ENCODE data around the gene NKIRAS2.

Gene NKIRAS2

GRCh38 chr17:41973408-41973811 is 46.5 kb upstream of the NKIRAS2 start:
- intact Hi-C loops (cut with DNase I; ENCODE audit: low total_unique reads) = no loop called here
- DNase-seq = peak in 1 of 2 donors; percentile 58
- no peaks in the 10 kb centered on the region for H3K27me3 ChIP-seq
- TF ChIP-seq, protein P1, sequence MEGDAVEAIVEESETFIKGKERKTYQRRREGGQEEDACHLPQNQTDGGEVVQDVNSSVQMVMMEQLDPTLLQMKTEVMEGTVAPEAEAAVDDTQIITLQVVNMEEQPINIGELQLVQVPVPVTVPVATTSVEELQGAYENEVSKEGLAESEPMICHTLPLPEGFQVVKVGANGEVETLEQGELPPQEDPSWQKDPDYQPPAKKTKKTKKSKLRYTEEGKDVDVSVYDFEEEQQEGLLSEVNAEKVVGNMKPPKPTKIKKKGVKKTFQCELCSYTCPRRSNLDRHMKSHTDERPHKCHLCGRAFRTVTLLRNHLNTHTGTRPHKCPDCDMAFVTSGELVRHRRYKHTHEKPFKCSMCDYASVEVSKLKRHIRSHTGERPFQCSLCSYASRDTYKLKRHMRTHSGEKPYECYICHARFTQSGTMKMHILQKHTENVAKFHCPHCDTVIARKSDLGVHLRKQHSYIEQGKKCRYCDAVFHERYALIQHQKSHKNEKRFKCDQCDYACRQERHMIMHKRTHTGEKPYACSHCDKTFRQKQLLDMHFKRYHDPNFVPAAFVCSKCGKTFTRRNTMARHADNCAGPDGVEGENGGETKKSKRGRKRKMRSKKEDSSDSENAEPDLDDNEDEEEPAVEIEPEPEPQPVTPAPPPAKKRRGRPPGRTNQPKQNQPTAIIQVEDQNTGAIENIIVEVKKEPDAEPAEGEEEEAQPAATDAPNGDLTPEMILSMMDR (IDR thresholded peaks at IDR 0.05) = no peak
- H3K27ac ChIP-seq = no peak overlapping the region
- H3K4me3 ChIP-seq = no peak overlapping the region
- peaks cover 48 to 95% (median 68%) of the 10 kb centered on the region in 3 donors for H3K36me3 ChIP-seq
- peaks cover 0 to 65% (median 11%) of the 10 kb centered on the region in 4 donors for H3K4me1 ChIP-seq
- no peaks in the 10 kb centered on the region for H3K9me3 ChIP-seq

- TF ChIP-seq, protein P1 (IDR thresholded peaks at IDR 0.05) = no peak
- Histone ChIP-seq H3K27ac (no peak overlapping the region), H3K4me1 (peaks cover 0 to 58% (median 7%) of the 10 kb centered on the region in 4 donors), H3K9me3 (no peaks in the 10 kb centered on the region), H3K36me3 (peaks cover 51 to 95% (median 74%) of the 10 kb centered on the region in 3 donors), H3K27me3 (no peaks in the 10 kb centered on the region), H3K4me3 (no peak overlapping the region)
- intact Hi-C loops (cut with DNase I; ENCODE audit: low total_unique reads) = no loop called here
- DNase-seq = peak in 1 of 2 donors; percentile 42
Measured at GRCh38 chr17:41974031-41974430, 45.9 kb upstream of the NKIRAS2 start.

DNA sequence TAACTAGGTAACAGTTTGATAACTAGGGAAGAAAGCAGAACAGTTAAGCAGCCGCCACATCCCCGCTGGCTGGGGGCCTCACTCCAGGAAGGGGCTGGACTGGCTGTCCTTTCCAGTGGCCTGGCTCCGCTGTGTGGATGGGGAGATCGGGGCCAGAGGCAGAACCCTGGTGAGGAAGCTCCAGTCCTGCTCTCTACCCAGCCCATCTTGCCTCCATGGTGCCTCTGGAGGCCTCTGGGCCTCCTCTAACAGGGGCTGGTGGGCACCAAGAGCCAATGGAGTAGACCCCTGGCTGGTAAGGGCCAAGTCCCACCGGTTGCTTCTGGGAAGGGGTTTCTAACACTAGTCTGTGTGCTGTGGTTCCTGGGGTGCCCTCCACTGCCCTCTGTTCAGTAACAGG is 45.2 kb upstream of the NKIRAS2 start:
- intact Hi-C loops (cut with DNase I; ENCODE audit: low total_unique reads) = no loop called here
- no peak overlapping the region for H3K27ac ChIP-seq
- peak in 1 of 2 donors; percentile 61 for DNase-seq

GRCh38 chr17:41975099-41976083 is 44.5 kb upstream of the NKIRAS2 start:
- Histone ChIP-seq H3K4me3 (no peak overlapping the region), H3K9me3 (no peaks in the 10 kb centered on the region), H3K4me1 (peaks cover 0 to 51% (median 6%) of the 10 kb centered on the region in 4 donors), H3K27ac (peak overlapping the region; percentile 3 to 51), H3K36me3 (peaks cover 58 to 94% (median 82%) of the 10 kb centered on the region in 3 donors), H3K27me3 (no peaks in the 10 kb centered on the region)
- intact Hi-C loops (cut with DNase I; ENCODE audit: low total_unique reads) = no loop called here
- DNase-seq = peak in 1 of 2 donors; percentile 63
- TF ChIP-seq, protein P1 (IDR thresholded peaks at IDR 0.05) = no peak

More for the DNA sequence above, 45.2 kb upstream of the NKIRAS2 start:
- Histone ChIP-seq H3K27me3 (no peaks in the 10 kb centered on the region), H3K9me3 (no peaks in the 10 kb centered on the region), H3K36me3 (peaks cover 51 to 93% (median 77%) of the 10 kb centered on the region in 3 donors), H3K4me1 (peaks cover 0 to 52% (median 7%) of the 10 kb centered on the region in 4 donors), H3K4me3 (no peak overlapping the region)
- TF ChIP-seq, protein P1 (IDR thresholded peaks at IDR 0.05) = no peak

GRCh38 chr17:41976142-41976768 is 43.6 kb upstream of the NKIRAS2 start:
- intact Hi-C loops (cut with DNase I; ENCODE audit: low total_unique reads) = no loop called here
- H3K27ac ChIP-seq = peak overlapping the region; percentile 3 to 51
- no peak overlapping the region for H3K4me3 ChIP-seq
- DNase-seq = no peak
- peaks cover 65 to 97% (median 86%) of the 10 kb centered on the region in 3 donors for H3K36me3 ChIP-seq
- TF ChIP-seq, protein P1 (IDR thresholded peaks at IDR 0.05) = no peak
- H3K9me3 ChIP-seq = no peaks in the 10 kb centered on the region
- no peaks in the 10 kb centered on the region for H3K27me3 ChIP-seq
- H3K4me1 ChIP-seq = peaks cover 0 to 45% (median 0%) of the 10 kb centered on the region in 4 donors
